HepG2 (cell line): ENCODE results near the gene SKIL. TPM values are rescaled to one million over a fixed set of nuclear protein-coding genes. Genes with fewer than 3 reads are reported as not detected.
A peak's percentile ranks its signal among the peaks of the same experiment; 100 is the strongest.

ENCODE experiments used
- ADNP ChIP-seq: sonication (generic); formaldehyde crosslinking; IDR thresholded peaks from 2 replicates; pipeline ENCODE4 v1.4.0; 2020; ENCODE audit warnings: missing genetic modification reagents
- CCAR2 ChIP-seq: fragments of 200-400 bp; formaldehyde crosslinking; optimal IDR thresholded peaks from 2 replicates; pipeline ENCODE3; 2018; ENCODE audit warnings: low read depth, mild to moderate bottlenecking, low read length, moderate library complexity
- HES4 ChIP-seq: sonication (generic); formaldehyde crosslinking; IDR thresholded peaks from 2 replicates; pipeline ENCODE4 v1.9.0; 2021; ENCODE audit warnings: mild to moderate bottlenecking, missing genetic modification reagents, borderline replicate concordance
- RFX5 ChIP-seq: IDR thresholded peaks from 2 replicates; pipeline ENCODE4 v1.6.1; 2011; ENCODE audit warnings: low read depth, low read length, improper control_type of control experiment
- ZNF570 ChIP-seq: sonication (generic); formaldehyde crosslinking; IDR thresholded peaks from 2 replicates; pipeline ENCODE4 v1.4.0; 2020; ENCODE audit warnings: mild to moderate bottlenecking, missing genetic modification reagents, borderline replicate concordance
- polyA plus RNA-seq, 8 experiments: library from polyadenylated mRNA; depleted of rRNA in 3 of 8; stranded (reverse) in 7 of 8; unstranded in 1 of 8; fragments of >200 nt; fragmentation: Illumina TruSeq in 4 of 8; extraction: Trizol in 4 of 8; gene quantifications; 2 replicates each; pipeline versions ENCODE4 v1.2.1 to v1.2.3, GENCODE V29; 2011 to 2016; ENCODE audit warnings: low read depth in 4 of 8, missing spikeins in 1 of 8, mixed read lengths in 1 of 8; ENCODE audit not compliant: insufficient read depth in 1 of 8
- total RNA-seq, 5 experiments: library from RNA; depleted of rRNA; stranded (reverse); fragments of >200 nt; fragmentation: Illumina TruSeq; extraction: Trizol; gene quantifications; 2 replicates each; pipeline ENCODE4 v1.2.3, GENCODE V29; 2016; ENCODE audit warnings: low read depth in 1 of 5
- TF ChIP-seq, protein P1 (sequence below): sonication (generic); formaldehyde crosslinking; IDR thresholded peaks from 2 replicates; pipeline ENCODE4 v1.8.1; 2023; ENCODE audit warnings: mild to moderate bottlenecking, missing genetic modification reagents
- TF ChIP-seq, protein P2 (sequence below): sonication (generic); formaldehyde crosslinking; IDR thresholded peaks from 2 replicates; pipeline ENCODE4 v1.4.0; 2020; ENCODE audit warnings: mild to moderate bottlenecking, missing genetic modification reagents
- TF ChIP-seq, protein P3 (sequence below), 2 experiments: sonication (generic) in 1 of 2; formaldehyde crosslinking in 1 of 2; IDR thresholded peaks; 2 replicates each; pipeline versions ENCODE4 v1.6.1 to v1.9.0; 2014 to 2022; ENCODE audit warnings: antibody characterized with exemption in 1 of 2, borderline replicate concordance in 1 of 2, inconsistent platforms in 1 of 2, low read depth in 1 of 2, missing genetic modification reagents in 1 of 2
- TF ChIP-seq, protein P4 (sequence below): sonication (generic); formaldehyde crosslinking; IDR thresholded peaks from 2 replicates; pipeline ENCODE4 v1.4.0; 2020; ENCODE audit warnings: mild to moderate bottlenecking, missing genetic modification reagents
- TF ChIP-seq, protein P5 (sequence below): sonication (generic); formaldehyde crosslinking; IDR thresholded peaks from 2 replicates; pipeline ENCODE4 v1.5.0; 2020; ENCODE audit warnings: mild to moderate bottlenecking, missing genetic modification reagents, borderline replicate concordance
- TF ChIP-seq, protein P6 (sequence below): sonication (generic); formaldehyde crosslinking; IDR thresholded peaks from 2 replicates; pipeline ENCODE4 v1.5.0; 2020; ENCODE audit warnings: missing genetic modification reagents, mild to moderate bottlenecking, borderline replicate concordance

SKIL gene
- total and polyA plus RNA-seq, 2 of the 13 experiments (the other 11 are each of a cell fraction or from before 2014, with no cell fraction given), result 5.2 to 20.7 TPM

DNA sequence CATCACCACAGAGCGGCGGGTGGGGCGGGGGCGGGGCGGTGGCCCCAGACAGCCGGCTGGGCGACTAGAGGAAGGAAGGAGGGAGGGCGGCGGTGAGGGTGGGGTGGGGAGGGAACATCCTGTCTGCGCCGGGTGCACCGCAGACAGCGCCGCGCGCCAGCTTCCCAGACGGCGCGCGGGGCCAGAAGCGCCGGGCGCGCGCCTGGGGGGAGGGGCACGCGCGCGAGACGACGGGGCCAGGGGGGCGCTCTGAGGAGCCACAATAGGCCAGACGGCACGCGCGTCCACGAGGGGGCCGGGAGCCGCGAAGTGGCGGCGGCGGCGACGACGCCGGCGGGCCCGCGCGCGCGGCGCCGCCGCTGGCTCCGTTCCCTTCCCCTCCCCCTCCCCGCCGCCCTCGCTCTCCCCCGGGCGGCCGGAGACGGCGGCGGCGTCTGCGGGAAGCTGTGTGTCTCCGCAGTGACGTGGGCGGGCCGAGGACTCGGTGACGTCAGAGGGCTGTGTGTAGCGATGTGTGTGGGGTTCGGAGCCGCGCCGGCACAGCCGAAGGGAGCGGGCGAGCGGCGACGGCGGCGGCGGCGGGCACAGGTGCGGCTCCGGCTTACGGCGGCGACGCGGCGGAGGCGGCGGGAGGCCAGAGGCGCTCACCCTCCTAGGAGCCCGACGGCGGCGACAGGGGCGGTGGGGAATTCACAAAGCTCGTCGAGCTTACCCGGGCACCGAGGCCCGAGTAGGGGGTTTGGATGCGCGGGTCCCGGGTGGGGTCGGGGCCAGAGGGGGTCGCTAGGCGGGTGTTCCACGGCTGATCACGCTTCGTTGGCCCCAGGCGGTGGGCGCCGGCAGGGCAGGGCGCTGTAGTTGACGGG, at the start of gene SKIL (continued):
- TF ChIP-seq, protein P1, sequence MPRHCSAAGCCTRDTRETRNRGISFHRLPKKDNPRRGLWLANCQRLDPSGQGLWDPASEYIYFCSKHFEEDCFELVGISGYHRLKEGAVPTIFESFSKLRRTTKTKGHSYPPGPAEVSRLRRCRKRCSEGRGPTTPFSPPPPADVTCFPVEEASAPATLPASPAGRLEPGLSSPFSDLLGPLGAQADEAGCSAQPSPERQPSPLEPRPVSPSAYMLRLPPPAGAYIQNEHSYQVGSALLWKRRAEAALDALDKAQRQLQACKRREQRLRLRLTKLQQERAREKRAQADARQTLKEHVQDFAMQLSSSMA (CRISPR knock-in tag), result no peak
- TF ChIP-seq, protein P2, sequence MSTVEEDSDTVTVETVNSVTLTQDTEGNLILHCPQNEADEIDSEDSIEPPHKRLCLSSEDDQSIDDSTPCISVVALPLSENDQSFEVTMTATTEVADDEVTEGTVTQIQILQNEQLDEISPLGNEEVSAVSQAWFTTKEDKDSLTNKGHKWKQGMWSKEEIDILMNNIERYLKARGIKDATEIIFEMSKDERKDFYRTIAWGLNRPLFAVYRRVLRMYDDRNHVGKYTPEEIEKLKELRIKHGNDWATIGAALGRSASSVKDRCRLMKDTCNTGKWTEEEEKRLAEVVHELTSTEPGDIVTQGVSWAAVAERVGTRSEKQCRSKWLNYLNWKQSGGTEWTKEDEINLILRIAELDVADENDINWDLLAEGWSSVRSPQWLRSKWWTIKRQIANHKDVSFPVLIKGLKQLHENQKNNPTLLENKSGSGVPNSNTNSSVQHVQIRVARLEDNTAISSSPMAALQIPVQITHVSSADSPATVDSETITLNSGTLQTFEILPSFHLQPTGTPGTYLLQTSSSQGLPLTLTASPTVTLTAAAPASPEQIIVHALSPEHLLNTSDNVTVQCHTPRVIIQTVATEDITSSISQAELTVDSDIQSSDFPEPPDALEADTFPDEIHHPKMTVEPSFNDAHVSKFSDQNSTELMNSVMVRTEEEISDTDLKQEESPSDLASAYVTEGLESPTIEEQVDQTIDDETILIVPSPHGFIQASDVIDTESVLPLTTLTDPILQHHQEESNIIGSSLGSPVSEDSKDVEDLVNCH (CRISPR knock-in tag), result no peak
- no peak for TF ChIP-seq ZNF570 (CRISPR knock-in tag)
- TF ChIP-seq, protein P3, sequence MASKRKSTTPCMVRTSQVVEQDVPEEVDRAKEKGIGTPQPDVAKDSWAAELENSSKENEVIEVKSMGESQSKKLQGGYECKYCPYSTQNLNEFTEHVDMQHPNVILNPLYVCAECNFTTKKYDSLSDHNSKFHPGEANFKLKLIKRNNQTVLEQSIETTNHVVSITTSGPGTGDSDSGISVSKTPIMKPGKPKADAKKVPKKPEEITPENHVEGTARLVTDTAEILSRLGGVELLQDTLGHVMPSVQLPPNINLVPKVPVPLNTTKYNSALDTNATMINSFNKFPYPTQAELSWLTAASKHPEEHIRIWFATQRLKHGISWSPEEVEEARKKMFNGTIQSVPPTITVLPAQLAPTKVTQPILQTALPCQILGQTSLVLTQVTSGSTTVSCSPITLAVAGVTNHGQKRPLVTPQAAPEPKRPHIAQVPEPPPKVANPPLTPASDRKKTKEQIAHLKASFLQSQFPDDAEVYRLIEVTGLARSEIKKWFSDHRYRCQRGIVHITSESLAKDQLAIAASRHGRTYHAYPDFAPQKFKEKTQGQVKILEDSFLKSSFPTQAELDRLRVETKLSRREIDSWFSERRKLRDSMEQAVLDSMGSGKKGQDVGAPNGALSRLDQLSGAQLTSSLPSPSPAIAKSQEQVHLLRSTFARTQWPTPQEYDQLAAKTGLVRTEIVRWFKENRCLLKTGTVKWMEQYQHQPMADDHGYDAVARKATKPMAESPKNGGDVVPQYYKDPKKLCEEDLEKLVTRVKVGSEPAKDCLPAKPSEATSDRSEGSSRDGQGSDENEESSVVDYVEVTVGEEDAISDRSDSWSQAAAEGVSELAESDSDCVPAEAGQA (IDR thresholded peaks at IDR 0.05; ENCODE audit: low read depth), result peak; percentile 73; the same call in 1 of the 2 replicates
- TF ChIP-seq, protein P3 (CRISPR knock-in tag; IDR thresholded peaks at IDR 0.05; ENCODE audit: borderline replicate concordance), result 0 out of 2 replicates have a peak, but pooled peaks have one; percentile 48
- TF ChIP-seq, protein P4, sequence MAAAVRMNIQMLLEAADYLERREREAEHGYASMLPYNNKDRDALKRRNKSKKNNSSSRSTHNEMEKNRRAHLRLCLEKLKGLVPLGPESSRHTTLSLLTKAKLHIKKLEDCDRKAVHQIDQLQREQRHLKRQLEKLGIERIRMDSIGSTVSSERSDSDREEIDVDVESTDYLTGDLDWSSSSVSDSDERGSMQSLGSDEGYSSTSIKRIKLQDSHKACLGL (CRISPR knock-in tag), result no peak
- 0 out of 2 replicates have a peak, but pooled peaks have one; percentile 51 for TF ChIP-seq RFX5
- TF ChIP-seq, protein P5, sequence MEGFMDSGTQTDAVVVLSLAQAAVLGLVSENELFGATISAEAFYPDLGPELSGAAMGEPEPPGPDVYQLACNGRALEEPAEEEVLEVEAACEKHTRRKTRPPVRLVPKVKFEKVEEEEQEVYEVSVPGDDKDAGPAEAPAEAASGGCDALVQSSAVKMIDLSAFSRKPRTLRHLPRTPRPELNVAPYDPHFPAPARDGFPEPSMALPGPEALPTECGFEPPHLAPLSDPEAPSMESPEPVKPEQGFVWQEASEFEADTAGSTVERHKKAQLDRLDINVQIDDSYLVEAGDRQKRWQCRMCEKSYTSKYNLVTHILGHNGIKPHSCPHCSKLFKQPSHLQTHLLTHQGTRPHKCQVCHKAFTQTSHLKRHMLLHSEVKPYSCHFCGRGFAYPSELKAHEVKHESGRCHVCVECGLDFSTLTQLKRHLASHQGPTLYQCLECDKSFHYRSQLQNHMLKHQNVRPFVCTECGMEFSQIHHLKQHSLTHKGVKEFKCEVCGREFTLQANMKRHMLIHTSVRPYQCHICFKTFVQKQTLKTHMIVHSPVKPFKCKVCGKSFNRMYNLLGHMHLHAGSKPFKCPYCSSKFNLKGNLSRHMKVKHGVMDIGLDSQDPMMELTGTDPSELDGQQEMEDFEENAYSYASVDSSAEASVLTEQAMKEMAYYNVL (CRISPR knock-in tag), result no peak
- no peak for TF ChIP-seq CCAR2
- no peak for TF ChIP-seq HES4 (CRISPR knock-in tag)
- TF ChIP-seq, protein P6, sequence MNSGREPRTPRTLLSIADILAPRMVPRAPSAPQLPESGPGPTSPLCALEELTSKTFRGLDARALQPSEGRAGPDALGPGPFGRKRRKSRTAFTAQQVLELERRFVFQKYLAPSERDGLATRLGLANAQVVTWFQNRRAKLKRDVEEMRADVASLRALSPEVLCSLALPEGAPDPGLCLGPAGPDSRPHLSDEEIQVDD, result no peak
- TF ChIP-seq ADNP (CRISPR knock-in tag), result 0 out of 2 replicates have a peak, but pooled peaks have one; percentile 42
